OCI-LY7 (cell line): Measurements from ENCODE around the gene MRPS6. TPM values are rescaled to one million over a fixed set of nuclear protein-coding genes. Genes with fewer than 3 reads are reported as not detected.

ENCODE experiments used
- BruUV-seq: library from RNA; stranded (reverse); fragments of 400-500 nt; replicated peaks from 2 replicates; lab custom pipeline; 2021; lab: Mats Ljungman, UMichigan
- CTCF ChIA-PET: fragments of 300-600 bp; sonication (Branson Sonifier 250); formaldehyde crosslinking; loops from one replicate; lab custom pipeline; 2022; ENCODE audit warnings: antibody characterized with exemption; ENCODE audit not compliant: unreplicated experiment; lab: Charles Lee
- POLR2A ChIA-PET: fragments of 300-600 bp; sonication (Branson Sonifier 250); formaldehyde crosslinking; loops from one replicate; lab custom pipeline; 2022; ENCODE audit warnings: antibody characterized with exemption; lab: Charles Lee
- DNase-seq: peaks from one replicate; pipeline ENCODE4 v3.0.0-alpha.2; 2015; ENCODE audit warnings: low spot score
- H2AFZ ChIP-seq: fragments of 200-600 bp; sonication (generic), shearing (Covaris generic); 2 replicates; pipeline ENCODE4 v1.6.1; 2014; ENCODE audit warnings: mild to moderate bottlenecking, antibody characterized with exemption, low read length, moderate library complexity
- H3K27ac ChIP-seq: fragments of 200-600 bp; sonication (generic); 2 replicates; pipeline ENCODE4 v1.5.1; 2014; ENCODE audit warnings: mixed run types, low read depth, mild to moderate bottlenecking, moderate library complexity, low read length, inconsistent platforms; ENCODE audit not compliant: poor library complexity, severe bottlenecking
- H3K36me3 ChIP-seq: fragments of 200-600 bp; sonication (generic); 2 replicates; pipeline ENCODE4 v1.6.1; 2014; ENCODE audit warnings: mild to moderate bottlenecking, antibody characterized with exemption, low read length, moderate library complexity, mixed read lengths; ENCODE audit not compliant: insufficient read depth
- H3K4me1 ChIP-seq: fragments of 200-600 bp; sonication (generic); 2 replicates; pipeline ENCODE4 v1.5.1; 2014; ENCODE audit warnings: mild to moderate bottlenecking, low read length; ENCODE audit not compliant: insufficient read depth, poor library complexity, severe bottlenecking
- H3K4me2 ChIP-seq: fragments of 200-600 bp; sonication (generic); 2 replicates; pipeline ENCODE4 v1.6.1; 2014; ENCODE audit warnings: mild to moderate bottlenecking, low read length
- H3K4me3 ChIP-seq: fragments of 200-600 bp; sonication (generic); 2 replicates; pipeline ENCODE4 v1.5.1; 2014; ENCODE audit warnings: mild to moderate bottlenecking, low read depth, low read length; ENCODE audit not compliant: poor library complexity, severe bottlenecking
- H3K79me2 ChIP-seq: fragments of 200-600 bp; sonication (generic); 2 replicates; pipeline ENCODE4 v1.6.1; 2016; ENCODE audit warnings: low read depth, mild to moderate bottlenecking, low read length, moderate library complexity, mixed read lengths; ENCODE audit not compliant: insufficient read depth
- H3K9me2 ChIP-seq: fragments of 200-600 bp; sonication (generic); 2 replicates; pipeline ENCODE4 v1.6.1; 2016; ENCODE audit warnings: mild to moderate bottlenecking, low read length, mixed read lengths; ENCODE audit not compliant: insufficient read depth
- H3K9me3 ChIP-seq: fragments of 200-600 bp; sonication (generic); 2 replicates; pipeline ENCODE4 v1.6.1; 2014; ENCODE audit warnings: mild to moderate bottlenecking, mixed run types, low read length, mixed read lengths
- H4K20me1 ChIP-seq: fragments of 200-600 bp; sonication (generic); 2 replicates; pipeline ENCODE4 v1.6.1; 2014; ENCODE audit warnings: mild to moderate bottlenecking, antibody characterized with exemption, low read length, moderate library complexity, mixed read lengths; ENCODE audit not compliant: insufficient read depth
- CTCF ChIP-seq: fragments of 200-600 bp; sonication (generic); conservative IDR thresholded peaks from 2 replicates; pipeline ENCODE4 v1.5.1; 2014; ENCODE audit warnings: mild to moderate bottlenecking, antibody characterized with exemption, low read length, moderate library complexity, mixed read lengths
- EZH2phosphoT487 ChIP-seq: fragments of 200-600 bp; sonication (generic); IDR thresholded peaks from 2 replicates; pipeline ENCODE4 v1.6.1; 2018; ENCODE audit warnings: low read depth, borderline replicate concordance, mild to moderate bottlenecking, mixed run types, antibody characterized with exemption, low read length, moderate library complexity, mixed read lengths
- intact Hi-C: fragments of 100-400 bp; cut with micrococcal nuclease; formaldehyde crosslinking; loops from one replicate; pipeline ENCODE4 v1.10.0; 2022; ENCODE audit not compliant: unreplicated experiment
- total RNA-seq, 2 experiments: library from RNA; depleted of rRNA in 1 of 2; stranded (reverse); fragments of >200 nt in 1 of 2; shearing (Covaris generic) in 1 of 2; gene quantifications; 2 replicates each; pipeline ENCODE4 v1.2.3, GENCODE V29; 2014 to 2022

The MRPS6 gene
- total RNA-seq, 2 experiments from 2014 or later, result 20.9 to 56.1 TPM

- Histone ChIP-seq H4K20me1 (no peaks in the 10 kb centered on the region), H3K4me2 (no peak overlapping the region), H3K9me2 (no peaks in the 10 kb centered on the region), H3K4me3 (no peak overlapping the region), H3K4me1 (no peaks in the 10 kb centered on the region), H3K9me3 (peaks cover 26% of the 10 kb centered on the region), H3K79me2 (no peaks in the 10 kb centered on the region), H3K27ac (no peak overlapping the region), H3K36me3 (no peaks in the 10 kb centered on the region), H2AFZ (no peak overlapping the region)
- no peak for DNase-seq
- intact Hi-C loops, result no loop called here
- CTCF ChIA-PET, result no interaction called here
- POLR2A ChIA-PET, result interaction anchor here (1.2 kb wide), 1 partner anchor 88 kb away, joined by 4 read pairs; no protein-coding TSS in a partner anchor
- no TSS peak for BruUV-seq
- TF ChIP-seq EZH2phosphoT487 (no peak), CTCF (no peak)
These were observed 97.5 kb downstream of the MRPS6 start for GRCh38 chr21:34170886-34171285.

GRCh38 chr21:34174470-34174869 lies 101.1 kb downstream of the MRPS6 start:
- Histone ChIP-seq H3K36me3 (no peaks in the 10 kb centered on the region), H3K27ac (no peak overlapping the region), H3K4me3 (no peak overlapping the region), H3K4me1 (no peaks in the 10 kb centered on the region), H3K79me2 (no peaks in the 10 kb centered on the region), H4K20me1 (no peaks in the 10 kb centered on the region), H3K9me2 (no peaks in the 10 kb centered on the region), H3K9me3 (peaks cover 5% of the 10 kb centered on the region; the same call in 1 of the 2 replicates), H2AFZ (no peak overlapping the region), H3K4me2 (no peak overlapping the region)
- intact Hi-C loops, result no loop called here
- no TSS peak for BruUV-seq
- ChIA-PET CTCF (no interaction called here), POLR2A (interaction anchor here (0.6 kb wide), 1 partner anchor 1726 kb away, joined by 3 read pairs; no protein-coding TSS in a partner anchor)
- DNase-seq, result no peak
- TF ChIP-seq CTCF (no peak), EZH2phosphoT487 (no peak)

- Histone ChIP-seq H4K20me1 (no peaks in the 10 kb centered on the region), H3K27ac (no peak overlapping the region), H3K9me2 (no peaks in the 10 kb centered on the region), H3K79me2 (no peaks in the 10 kb centered on the region), H2AFZ (no peak overlapping the region), H3K9me3 (peaks cover 5% of the 10 kb centered on the region; the same call in 1 of the 2 replicates), H3K4me3 (no peak overlapping the region), H3K4me1 (no peaks in the 10 kb centered on the region), H3K36me3 (no peaks in the 10 kb centered on the region), H3K4me2 (no peak overlapping the region)
- no peak for DNase-seq
- ChIA-PET POLR2A (interaction anchor here (0.6 to 1.0 kb wide), 2 partner anchors 10 to 164 kb away, joined by 4 read pairs; no protein-coding TSS in a partner anchor), CTCF (no interaction called here)
- BruUV-seq, result no TSS peak
- TF ChIP-seq CTCF (no peak), EZH2phosphoT487 (no peak)
- intact Hi-C loops, result no loop called here
These were observed 103.1 kb downstream of the MRPS6 start for GRCh38 chr21:34176448-34176847.
